NCI-H1694 treated with DMSO at 0.1 percent for 48 hours (cell line): ENCODE data around the gene SYTL2.

Experiments used
- DNase-seq: peaks from one replicate; lab custom pipeline; 2025; lab: John Stamatoyannopoulos, UW

SYTL2 gene

GRCh38 chr11:85762226-85762625 lies 48.7 kb downstream of the SYTL2 start:
- no peak for DNase-seq

GRCh38 chr11:85759915-85760314 lies 51.0 kb downstream of the SYTL2 start:
- DNase-seq, result no peak

GRCh38 chr11:85758480-85759039 lies 52.4 kb downstream of the SYTL2 start:
- no peak for DNase-seq

GRCh38 chr11:85758026-85758425 lies 52.9 kb downstream of the SYTL2 start:
- no peak for DNase-seq

- no peak for DNase-seq
These were observed 54.3 kb downstream of the SYTL2 start for GRCh38 chr11:85756401-85757200.

GRCh38 chr11:85755701-85756100 lies 55.2 kb downstream of the SYTL2 start:
- no peak for DNase-seq

- no peak for DNase-seq
These were observed 55.7 kb downstream of the SYTL2 start for GRCh38 chr11:85755285-85755684.

GRCh38 chr11:85752890-85753581 lies 57.9 kb downstream of the SYTL2 start:
- DNase-seq, result no peak

- DNase-seq, result no peak
These were observed 58.6 kb downstream of the SYTL2 start for GRCh38 chr11:85752201-85752889.

DNA sequence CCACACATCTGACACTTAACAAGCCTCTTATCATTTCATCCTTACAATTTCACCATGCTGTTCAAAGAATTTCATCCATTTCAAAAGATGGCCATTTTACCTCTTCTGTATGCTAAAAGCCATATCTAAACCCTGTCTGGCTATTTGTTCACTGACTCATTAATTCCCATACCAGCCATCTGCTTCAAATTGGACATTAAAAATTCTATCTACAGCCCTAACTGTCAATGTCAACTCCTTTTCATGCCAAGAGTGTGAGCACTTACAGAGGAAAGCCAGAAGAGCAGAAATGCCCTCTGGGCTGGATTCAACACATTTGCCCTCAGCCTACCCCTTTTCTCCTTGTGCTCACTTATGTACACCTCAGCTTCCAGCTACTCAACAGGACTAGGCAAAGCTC lies 59.2 kb downstream of the SYTL2 start:
- no peak for DNase-seq

- DNase-seq, result no peak
These were observed 60.3 kb downstream of the SYTL2 start for GRCh38 chr11:85750646-85751045.

GRCh38 chr11:85749884-85750283 lies 61.1 kb downstream of the SYTL2 start:
- DNase-seq, result no peak

DNA sequence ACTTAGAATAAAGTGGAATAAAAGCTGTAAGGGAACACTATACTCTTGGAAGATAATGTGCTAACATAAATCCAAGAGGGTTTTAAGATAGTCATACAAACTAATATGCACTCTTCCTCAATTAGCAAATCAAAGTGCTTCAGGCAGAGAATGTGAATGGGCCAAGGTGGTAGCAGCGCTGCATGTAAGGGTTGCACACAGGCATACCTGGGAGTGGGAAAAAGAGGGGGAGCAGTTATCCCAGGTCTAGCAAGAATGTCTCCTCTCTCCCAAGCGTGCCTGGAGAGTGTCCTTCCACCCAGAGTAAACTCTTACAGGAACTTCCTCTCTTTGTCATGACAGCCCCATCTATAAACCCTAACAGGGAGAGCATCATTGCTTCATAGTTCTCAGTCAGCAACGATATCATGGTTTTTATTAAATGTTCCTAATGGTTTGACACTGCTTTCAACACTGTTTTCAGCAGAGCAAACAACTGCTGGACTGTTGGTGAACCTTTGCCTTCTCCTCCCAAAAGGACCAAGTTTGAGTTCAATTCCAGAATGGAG lies 61.6 kb downstream of the SYTL2 start:
- DNase-seq, result no peak

- no peak for DNase-seq
These were observed 62.5 kb downstream of the SYTL2 start for GRCh38 chr11:85748455-85748891.

DNA sequence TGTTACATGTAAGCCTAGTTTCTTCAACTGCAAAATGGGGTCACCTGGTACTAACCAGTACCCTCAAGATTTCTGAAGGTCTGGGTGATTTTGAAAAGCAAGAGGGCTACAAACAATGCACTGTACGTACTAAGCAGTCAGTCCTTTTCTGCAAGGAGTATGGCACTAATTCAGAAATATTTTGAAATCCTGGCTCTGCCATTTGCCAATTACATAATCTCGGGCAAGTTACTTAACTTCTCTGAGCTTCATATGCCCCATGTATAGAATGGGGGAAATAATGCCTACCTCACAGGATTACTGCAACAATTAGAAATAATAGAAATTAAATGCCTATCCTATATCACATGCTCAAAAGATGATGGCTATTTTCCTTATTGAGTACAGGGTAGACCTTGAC lies 64.3 kb downstream of the SYTL2 start:
- DNase-seq, result no peak

DNA sequence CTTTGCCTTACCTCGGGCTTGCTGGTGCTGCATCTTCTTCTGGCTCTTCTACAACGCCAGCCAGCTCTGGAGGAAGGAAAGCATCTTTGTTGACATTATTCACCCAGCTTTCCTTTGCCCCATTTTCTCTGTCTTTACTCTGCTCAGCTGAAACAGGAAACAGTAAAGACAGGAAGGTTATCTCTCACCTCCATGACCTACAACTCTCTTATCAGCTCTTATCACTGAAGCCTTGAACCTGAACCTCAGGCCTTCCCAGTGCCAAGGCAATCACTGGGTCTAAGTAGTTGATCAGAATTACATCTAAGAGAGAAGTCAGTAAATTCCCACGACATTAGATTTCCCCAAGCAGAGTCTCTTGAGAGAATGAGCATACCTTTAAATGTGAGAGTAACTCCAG lies 65.3 kb downstream of the SYTL2 start:
- no peak for DNase-seq

DNA sequence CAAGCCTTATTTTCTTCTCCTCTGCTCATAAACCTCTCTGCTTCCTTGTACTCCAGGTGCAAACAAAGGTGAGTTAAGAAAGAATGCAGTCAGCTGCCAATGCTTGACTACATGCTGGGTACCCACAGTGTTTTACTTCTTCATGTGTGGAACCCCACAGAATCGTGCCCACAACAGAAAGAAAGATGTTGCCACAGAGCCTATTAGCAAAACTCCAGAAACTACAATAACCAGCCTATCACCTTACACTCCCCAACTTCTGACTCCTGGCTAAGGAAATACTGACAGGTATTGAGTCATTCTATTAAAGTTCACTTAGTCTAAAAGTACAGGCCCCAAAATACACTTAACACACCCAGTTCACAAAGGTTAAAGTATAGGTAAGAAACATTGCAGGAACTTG lies 68.1 kb downstream of the SYTL2 start:
- no peak for DNase-seq

DNA sequence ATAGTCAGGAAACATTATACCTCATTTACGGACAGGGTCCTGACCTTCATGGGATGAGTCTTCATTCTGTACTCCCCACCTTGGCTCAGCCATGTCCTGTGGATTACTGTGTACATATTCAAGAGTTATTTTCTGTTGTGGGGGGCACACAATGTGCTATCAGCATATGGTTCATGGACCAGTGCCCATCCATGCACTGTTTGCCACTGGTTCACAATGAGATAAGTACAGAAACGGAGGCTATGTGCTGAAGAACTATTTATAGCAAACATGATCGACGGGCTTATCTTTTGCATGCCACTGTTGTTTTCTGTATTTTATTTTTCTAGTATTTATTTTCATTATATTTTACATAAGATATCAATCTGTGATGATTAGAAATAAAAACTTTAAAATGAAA lies 68.6 kb downstream of the SYTL2 start:
- no peak for DNase-seq

DNA sequence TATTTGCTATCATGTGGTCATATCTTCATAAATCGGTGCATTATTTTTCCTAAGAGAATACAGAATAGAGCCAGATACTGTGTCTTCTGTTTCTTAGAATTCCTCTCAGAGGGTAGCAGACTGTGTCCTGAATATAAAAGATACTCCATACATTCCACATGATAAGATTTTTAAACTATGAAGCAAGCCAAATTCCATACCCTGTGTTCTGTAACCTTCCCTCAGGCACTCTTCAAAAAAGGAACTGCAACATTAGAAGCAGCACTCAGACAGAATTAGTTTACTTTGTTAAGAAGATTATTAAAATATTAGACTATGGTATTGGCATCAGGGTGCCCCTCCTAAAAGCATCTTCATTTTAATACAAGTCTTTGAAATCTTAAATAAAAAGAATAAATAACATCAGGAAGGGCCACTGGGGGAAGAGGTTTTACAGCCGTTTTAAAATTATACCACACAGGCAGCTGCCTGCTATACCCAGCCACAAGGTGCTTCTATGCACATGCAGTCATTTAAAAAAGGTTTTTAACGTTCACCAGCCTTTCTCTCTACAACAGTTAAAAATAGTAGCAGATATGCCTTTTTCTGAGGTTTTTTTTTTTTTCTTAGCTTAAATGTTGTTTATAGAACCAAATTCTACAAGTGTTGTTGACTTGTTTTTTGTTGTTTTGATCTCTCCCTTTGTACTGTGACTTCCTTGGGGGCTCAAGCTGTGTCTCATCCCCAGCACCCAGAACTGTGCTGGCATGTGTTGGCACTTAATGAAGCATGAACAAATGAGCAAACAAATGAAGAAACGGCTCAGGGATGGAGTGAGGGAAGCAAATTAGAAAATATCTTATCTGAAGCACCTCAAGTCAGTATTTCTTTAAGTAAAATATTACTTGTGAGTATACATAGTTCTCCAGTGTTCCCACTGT lies 70.2 kb downstream of the SYTL2 start:
- no peak for DNase-seq

- DNase-seq, result no peak
These were observed 73.2 kb downstream of the SYTL2 start for GRCh38 chr11:85737738-85738137.

DNA sequence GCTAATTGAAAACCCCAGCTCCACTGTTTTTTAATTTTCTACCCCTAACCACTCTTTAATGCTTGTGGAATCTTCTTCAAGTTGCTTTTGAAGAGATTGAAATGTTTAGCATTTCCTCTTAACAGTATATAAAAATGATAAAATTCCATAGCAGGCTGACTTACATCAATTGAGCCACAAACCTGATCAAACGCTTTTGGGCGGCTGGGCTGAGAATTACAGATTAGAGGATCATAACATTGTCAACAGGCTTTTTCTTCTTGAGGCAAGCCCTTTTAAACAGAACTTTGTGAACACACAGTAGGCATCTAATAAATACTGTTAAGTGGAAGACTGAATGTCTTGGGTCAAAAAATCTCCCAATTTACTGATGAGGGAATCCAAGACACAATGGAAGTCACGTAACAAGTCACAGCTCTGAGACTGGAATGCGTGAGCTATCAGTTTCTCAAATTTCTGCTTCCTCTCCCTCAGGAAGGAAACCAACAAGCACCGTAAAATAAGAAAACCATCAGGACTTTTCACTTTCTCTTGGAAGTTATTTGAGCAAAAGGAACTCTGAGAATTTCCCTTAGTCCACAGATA lies 75.0 kb downstream of the SYTL2 start:
- DNase-seq, result no peak
